Measurements from ENCODE around the gene HS3ST5.

- TF ChIP-seq EZH2 (IDR thresholded peaks at IDR 0.05; ENCODE audit: insufficient read depth, poor library complexity, severe bottlenecking) = no peak
- no peak for TF ChIP-seq EZH2phosphoT487 (IDR thresholded peaks at IDR 0.05; ENCODE audit: insufficient read depth, low read depth)
Measured at GRCh38 chr6:114315831-114316595, 26.8 kb downstream of the HS3ST5 start.

Measured in GM23248 (cell line).